Embryonic facial prominence (tissue), 1 donor: ENCODE measurements around the gene TSPAN3.

Source experiments
- DNase-seq: peaks from one replicate; pipeline ENCODE4 v3.0.0-alpha.2; 2016; ENCODE audit errors: extremely low spot score

Gene TSPAN3

GRCh38 chr15:77053709-77054108 is 17.2 kb downstream of the TSPAN3 start:
- no peak for DNase-seq

DNA sequence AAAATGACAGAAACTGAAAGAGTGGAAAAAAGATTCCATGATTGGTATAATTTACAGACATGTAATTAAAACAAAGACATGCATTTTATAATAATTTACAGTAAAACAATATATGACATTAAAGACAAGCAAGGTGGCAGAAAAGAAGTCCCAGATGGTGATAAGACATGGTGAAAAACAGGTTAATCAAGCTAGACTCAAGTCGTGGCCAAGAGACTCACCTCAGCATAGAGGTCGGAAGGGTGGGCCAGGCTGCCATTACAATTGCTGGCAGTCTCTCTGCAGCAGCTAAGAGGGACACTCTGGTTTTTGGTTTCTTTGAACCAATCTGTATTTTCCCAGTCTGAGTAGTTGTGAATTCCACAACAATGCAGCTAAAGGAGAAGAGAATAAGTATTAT is 18.4 kb downstream of the TSPAN3 start:
- no peak for DNase-seq

DNA sequence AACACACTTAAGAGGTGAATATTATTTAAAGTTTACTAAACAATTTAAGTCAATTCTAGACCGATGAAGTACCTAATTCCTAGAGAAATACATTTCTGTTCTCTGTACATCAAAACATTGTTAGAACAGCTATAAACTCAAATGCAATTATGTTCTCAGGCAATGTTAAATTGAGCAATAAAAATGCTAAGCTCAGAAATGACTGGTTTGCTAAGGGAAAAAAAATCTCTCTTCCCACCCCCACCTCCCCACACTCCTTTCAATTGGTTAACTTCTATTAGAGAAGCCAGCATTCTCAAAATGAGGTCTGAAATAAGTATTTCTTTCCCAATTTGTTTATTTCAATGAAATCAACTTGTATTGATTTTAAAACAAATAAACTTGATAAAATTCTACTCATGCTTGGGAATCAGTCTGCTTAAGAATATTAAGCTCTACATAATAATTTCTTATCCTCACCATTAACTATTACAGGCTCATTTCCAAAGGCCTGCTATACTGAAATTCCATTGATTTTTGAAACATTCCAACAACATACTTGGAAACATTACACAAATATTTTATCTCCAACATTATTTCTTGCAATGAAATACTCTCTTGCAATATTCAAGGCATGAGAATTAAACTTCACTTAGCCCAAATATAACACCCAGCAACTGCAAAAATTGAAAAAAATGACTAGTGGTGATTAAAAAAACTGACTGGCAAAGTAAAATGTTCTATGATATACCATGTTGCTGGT is 22.6 kb downstream of the TSPAN3 start:
- no peak for DNase-seq

DNA sequence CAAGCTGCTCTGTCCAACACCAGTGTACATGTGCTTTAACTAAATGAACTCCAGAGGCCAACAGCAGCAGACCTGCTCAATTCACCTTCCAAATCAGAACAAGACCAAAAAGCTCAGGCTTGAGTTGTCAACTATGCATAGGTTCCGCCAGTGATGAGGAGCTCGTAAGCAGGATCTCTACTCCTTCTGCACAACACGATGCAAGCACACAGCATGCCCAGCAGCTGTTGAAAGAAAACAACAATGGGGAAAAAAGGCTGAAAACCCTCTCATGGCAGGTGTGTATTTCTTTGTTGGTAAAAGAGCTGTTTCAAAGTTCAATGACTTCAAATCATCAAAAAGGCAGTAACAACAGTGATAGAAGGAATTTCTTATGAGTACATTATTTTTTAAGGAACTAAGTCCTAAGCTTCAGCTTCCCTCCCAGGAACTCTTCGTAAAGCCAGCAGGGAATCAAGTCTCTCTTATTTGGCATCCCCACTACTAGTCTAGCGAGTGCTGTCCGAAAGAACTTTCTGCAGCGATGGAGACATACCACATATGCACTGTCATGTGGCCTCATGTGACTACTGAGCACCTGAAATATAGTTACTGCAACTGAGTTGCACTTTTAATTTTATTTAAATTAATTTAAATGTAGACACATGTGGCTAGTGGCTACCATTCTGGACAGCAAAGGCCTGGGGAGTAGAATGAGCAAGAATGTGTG is 24.1 kb downstream of the TSPAN3 start:
- no peak for DNase-seq

GRCh38 chr15:77045985-77046384 is 24.9 kb downstream of the TSPAN3 start:
- DNase-seq = no peak

DNA sequence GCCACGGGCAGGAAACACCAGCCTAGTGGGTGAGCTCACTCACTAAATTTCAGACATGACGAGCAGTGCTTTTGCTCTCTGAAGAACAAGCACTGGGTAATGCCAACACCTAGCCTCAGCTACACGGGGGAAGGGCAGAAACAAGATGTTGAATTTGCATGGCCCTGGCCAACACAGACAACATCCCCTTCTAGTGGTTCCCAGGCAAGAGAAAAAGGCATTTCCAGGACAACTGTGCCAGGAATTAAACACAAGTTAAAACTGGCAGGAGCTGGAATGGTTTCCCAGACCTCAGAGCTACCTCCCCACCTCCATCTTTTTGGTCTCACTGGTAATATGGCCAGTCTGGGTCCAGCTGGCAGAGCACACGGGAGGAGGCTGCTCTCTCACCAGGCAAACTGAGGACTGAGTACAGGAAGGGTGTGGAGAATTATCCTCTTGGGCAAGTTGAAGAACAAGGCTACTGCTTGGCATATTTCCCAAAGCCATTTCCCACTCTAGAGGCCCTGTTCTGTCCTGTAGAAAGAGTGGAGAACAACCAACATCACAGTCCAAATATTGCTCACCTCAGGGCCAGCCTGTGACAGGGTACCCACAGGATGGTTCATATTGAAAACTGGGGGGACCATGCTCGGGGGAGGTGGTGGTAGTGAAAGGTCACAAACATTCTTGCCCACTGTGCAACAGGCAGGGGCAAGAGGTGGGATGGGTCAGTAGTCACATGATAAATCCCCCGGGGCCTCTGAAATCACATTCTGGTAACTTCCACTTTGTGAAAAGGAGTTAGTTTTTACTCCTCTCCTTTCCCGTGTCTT is 26.5 kb downstream of the TSPAN3 start:
- no peak for DNase-seq

- DNase-seq = no peak
Observed at GRCh38 chr15:77042955-77043920, 27.7 kb downstream of the TSPAN3 start.

- DNase-seq = no peak
Observed at GRCh38 chr15:77042245-77042919, 28.5 kb downstream of the TSPAN3 start.

- no peak for DNase-seq
Observed at GRCh38 chr15:77040673-77041072, 30.2 kb downstream of the TSPAN3 start.

DNA sequence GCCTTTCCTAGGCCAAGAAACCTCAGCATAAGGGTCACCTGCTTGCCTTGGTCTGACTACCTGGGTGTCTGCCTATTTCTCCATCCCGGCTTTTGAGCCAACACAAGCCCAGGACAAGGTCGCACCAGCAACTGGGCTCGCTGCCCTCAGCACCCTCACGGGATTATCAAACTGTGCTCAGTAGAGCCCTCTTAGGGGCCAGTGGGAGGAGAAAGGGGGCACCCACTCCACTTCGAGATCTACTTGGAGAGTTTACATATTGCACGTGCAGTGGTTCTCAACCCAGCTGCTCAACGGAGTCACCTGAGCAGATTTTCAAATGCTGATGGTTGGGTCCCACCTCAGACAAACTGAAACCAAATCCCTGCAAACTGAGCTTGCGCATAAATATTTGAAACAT is 31.1 kb downstream of the TSPAN3 start:
- no peak for DNase-seq

DNA sequence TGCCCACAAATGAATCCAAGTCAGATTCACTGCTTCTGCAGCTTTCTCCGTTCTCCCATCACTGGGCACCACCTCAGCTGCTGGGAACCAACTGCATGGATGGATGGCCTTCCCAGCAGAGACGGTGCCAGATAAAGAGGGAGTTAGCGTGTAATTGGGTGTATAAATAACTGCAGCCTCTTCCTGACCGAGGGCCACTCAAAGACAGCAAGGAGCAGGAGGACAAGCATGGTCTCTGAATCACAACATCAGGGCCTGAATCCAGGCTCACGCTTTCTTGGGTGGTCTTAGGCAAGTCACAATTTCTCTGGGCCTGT is 31.7 kb downstream of the TSPAN3 start:
- DNase-seq = no peak

DNA sequence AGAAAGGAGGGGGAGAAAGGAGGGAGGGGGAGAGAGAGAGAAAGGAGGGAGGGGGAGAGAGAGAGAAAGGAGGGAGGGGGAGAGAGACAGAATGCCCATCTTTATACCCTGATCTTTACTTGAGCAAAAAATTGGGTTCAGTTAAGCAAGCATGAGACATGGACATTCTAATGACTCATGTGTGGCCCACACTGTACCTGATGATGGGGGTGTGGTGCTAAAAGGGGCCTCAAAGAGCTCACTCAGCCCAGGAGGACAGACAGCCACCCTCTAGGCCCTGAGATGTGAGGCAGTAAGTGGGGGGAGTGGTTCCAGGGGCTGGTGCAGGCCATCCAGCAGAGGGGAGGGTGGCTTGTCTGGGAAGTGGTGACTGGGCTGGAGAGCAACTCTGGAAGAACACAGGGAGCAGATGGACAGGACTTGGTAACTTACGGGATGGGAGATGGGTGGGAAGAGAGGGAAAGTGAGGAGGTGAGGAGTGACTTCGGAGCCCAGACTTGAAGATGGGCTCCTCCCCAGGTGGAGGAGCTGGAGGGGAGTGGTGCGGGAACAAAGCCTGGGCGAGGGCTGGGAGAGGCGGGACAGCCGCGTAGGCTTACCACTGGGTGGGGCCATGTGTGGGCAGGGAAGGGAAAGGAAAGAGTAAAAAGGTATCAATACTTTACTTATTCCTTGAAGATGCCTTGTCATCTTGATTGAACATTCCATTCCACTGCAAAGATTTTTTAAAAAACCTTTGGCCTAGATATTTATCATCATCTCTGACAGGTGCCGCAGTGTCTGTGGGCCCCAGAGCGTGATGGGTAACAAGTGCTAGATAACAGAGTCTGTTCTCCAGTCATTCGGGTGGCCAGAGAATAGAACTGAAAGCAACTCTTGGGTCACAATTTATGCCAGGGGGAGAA is 32.3 kb downstream of the TSPAN3 start:
- DNase-seq = no peak

- no peak for DNase-seq
Observed at GRCh38 chr15:77037388-77038209, 33.3 kb downstream of the TSPAN3 start.

GRCh38 chr15:77036537-77037387 is 34.1 kb downstream of the TSPAN3 start:
- no peak for DNase-seq

- DNase-seq = no peak
Observed at GRCh38 chr15:77035999-77036471, 34.9 kb downstream of the TSPAN3 start.

DNA sequence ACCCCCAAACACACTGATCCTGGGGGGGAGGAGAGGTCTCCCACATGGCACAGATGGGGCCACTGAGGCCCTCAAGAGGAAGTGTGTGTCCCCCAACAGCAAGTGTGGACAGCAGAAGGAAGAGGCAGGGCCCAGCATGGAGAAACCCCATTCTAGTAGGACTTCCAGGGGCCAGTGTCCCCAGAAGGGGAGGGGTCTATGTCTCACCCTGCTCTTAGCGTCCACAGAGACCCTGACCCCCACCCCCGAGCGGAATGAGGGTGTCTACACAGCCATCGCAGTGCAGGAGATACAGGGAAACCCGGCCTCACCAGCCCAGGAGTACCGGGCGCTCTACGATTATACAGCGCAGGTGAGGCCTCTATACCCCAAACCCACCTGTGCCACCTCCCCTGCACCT is 35.3 kb downstream of the TSPAN3 start:
- no peak for DNase-seq

- no peak for DNase-seq
Observed at GRCh38 chr15:77034695-77035489, 36.0 kb downstream of the TSPAN3 start.
